ENCODE results near the gene CDC42BPA.

DNA sequence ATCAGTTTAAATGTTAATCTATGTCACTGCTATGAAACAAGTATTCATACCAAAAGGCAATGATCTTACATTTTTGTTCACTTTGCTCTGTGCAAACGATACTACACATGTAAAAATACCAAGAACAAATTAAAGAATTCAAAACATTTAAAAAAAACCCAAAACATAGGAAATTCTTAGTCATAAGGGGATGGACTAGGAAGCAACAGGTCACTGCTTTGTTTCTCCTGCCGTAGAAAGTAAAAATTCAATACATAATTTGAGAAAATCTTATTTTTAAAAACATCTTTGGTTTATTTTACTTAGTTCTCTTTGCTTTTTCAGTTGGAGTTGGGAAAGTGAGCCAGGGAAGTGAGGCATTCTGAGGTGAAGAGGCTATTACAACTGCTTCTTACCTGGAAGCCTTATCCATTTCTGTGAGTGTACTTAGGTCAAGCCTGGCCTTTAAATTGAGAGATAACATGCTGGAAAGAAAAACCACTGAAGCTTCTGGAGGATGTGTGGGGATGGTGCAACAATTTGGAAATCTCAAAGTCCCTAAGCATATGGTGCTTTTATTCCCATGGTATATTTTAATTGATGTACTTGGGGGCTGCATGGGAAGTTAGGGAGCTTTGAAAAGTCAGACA, 183.5 kb downstream of the CDC42BPA start:
- TF ChIP-seq, protein P1, sequence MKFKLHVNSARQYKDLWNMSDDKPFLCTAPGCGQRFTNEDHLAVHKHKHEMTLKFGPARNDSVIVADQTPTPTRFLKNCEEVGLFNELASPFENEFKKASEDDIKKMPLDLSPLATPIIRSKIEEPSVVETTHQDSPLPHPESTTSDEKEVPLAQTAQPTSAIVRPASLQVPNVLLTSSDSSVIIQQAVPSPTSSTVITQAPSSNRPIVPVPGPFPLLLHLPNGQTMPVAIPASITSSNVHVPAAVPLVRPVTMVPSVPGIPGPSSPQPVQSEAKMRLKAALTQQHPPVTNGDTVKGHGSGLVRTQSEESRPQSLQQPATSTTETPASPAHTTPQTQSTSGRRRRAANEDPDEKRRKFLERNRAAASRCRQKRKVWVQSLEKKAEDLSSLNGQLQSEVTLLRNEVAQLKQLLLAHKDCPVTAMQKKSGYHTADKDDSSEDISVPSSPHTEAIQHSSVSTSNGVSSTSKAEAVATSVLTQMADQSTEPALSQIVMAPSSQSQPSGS (CRISPR knock-in tag; IDR thresholded peaks at IDR 0.05; ENCODE audit: borderline replicate concordance, low read depth), result no peak
- TF ChIP-seq, protein P2, sequence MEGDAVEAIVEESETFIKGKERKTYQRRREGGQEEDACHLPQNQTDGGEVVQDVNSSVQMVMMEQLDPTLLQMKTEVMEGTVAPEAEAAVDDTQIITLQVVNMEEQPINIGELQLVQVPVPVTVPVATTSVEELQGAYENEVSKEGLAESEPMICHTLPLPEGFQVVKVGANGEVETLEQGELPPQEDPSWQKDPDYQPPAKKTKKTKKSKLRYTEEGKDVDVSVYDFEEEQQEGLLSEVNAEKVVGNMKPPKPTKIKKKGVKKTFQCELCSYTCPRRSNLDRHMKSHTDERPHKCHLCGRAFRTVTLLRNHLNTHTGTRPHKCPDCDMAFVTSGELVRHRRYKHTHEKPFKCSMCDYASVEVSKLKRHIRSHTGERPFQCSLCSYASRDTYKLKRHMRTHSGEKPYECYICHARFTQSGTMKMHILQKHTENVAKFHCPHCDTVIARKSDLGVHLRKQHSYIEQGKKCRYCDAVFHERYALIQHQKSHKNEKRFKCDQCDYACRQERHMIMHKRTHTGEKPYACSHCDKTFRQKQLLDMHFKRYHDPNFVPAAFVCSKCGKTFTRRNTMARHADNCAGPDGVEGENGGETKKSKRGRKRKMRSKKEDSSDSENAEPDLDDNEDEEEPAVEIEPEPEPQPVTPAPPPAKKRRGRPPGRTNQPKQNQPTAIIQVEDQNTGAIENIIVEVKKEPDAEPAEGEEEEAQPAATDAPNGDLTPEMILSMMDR (IDR thresholded peaks at IDR 0.05), result no peak
- TF ChIP-seq, protein P3, sequence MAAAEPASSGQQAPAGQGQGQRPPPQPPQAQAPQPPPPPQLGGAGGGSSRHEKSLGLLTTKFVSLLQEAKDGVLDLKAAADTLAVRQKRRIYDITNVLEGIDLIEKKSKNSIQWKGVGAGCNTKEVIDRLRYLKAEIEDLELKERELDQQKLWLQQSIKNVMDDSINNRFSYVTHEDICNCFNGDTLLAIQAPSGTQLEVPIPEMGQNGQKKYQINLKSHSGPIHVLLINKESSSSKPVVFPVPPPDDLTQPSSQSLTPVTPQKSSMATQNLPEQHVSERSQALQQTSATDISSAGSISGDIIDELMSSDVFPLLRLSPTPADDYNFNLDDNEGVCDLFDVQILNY (CRISPR knock-in tag; IDR thresholded peaks at IDR 0.05), result no peak
- TF ChIP-seq, protein P4, sequence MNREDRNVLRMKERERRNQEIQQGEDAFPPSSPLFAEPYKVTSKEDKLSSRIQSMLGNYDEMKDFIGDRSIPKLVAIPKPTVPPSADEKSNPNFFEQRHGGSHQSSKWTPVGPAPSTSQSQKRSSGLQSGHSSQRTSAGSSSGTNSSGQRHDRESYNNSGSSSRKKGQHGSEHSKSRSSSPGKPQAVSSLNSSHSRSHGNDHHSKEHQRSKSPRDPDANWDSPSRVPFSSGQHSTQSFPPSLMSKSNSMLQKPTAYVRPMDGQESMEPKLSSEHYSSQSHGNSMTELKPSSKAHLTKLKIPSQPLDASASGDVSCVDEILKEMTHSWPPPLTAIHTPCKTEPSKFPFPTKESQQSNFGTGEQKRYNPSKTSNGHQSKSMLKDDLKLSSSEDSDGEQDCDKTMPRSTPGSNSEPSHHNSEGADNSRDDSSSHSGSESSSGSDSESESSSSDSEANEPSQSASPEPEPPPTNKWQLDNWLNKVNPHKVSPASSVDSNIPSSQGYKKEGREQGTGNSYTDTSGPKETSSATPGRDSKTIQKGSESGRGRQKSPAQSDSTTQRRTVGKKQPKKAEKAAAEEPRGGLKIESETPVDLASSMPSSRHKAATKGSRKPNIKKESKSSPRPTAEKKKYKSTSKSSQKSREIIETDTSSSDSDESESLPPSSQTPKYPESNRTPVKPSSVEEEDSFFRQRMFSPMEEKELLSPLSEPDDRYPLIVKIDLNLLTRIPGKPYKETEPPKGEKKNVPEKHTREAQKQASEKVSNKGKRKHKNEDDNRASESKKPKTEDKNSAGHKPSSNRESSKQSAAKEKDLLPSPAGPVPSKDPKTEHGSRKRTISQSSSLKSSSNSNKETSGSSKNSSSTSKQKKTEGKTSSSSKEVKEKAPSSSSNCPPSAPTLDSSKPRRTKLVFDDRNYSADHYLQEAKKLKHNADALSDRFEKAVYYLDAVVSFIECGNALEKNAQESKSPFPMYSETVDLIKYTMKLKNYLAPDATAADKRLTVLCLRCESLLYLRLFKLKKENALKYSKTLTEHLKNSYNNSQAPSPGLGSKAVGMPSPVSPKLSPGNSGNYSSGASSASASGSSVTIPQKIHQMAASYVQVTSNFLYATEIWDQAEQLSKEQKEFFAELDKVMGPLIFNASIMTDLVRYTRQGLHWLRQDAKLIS (CRISPR knock-in tag; IDR thresholded peaks at IDR 0.05; ENCODE audit: borderline replicate concordance), result no peak
- no peak for TF ChIP-seq ETV6 (CRISPR knock-in tag; IDR thresholded peaks at IDR 0.05)
- TF ChIP-seq, protein P5, sequence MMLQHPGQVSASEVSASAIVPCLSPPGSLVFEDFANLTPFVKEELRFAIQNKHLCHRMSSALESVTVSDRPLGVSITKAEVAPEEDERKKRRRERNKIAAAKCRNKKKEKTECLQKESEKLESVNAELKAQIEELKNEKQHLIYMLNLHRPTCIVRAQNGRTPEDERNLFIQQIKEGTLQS (CRISPR knock-in tag; conservative IDR thresholded peaks at IDR 0.05), result no peak
